IMR-90 (cell line): Measurements from ENCODE around the gene PLPP1. TPM values are rescaled to one million over a fixed set of nuclear protein-coding genes. Genes with fewer than 3 reads are reported as not detected.

Source experiments
- ATAC-seq: fragments of 200-7000 bp; cut with Tn5 transposase; 2 replicates; pipeline ENCODE4 v1.9.1; 2020; ENCODE audit warnings: low read depth, mild to moderate bottlenecking, moderate library complexity
- BruUV-seq: library from RNA; stranded (reverse); fragments of 400-500 nt; replicated peaks from 2 replicates; lab custom pipeline; 2021; lab: Mats Ljungman, UMichigan
- CTCF ChIA-PET: fragments of 300-600 bp; formaldehyde crosslinking; extraction: SDS; loops from one replicate; lab custom pipeline; 2021; ENCODE audit warnings: antibody characterized with exemption; lab: Yijun Ruan, JAX
- POLR2A ChIA-PET: fragments of 300-600 bp; sonication (Branson Sonifier 250); formaldehyde crosslinking; loops from one replicate; lab custom pipeline; 2022; ENCODE audit warnings: antibody characterized with exemption; ENCODE audit not compliant: unreplicated experiment; lab: Charles Lee
- DNase-seq: peaks from one replicate; pipeline ENCODE4 v3.0.0; 2013
- H2AFZ ChIP-seq: replicated peaks from 2 replicates; pipeline ENCODE3; 2013; ENCODE audit warnings: low read length, mild to moderate bottlenecking; ENCODE audit not compliant: poor library complexity
- H2AK5ac ChIP-seq: 2 replicates; pipeline ENCODE4 v1.6.1; 2013; ENCODE audit warnings: low read depth, low read length, inconsistent platforms
- H2AK9ac ChIP-seq: replicated peaks from 2 replicates; pipeline ENCODE3; 2013; ENCODE audit warnings: mild to moderate bottlenecking, low read depth, low read length, moderate library complexity; ENCODE audit not compliant: poor library complexity
- H2BK120ac ChIP-seq: 2 replicates; pipeline ENCODE4 v1.6.1; 2013; ENCODE audit warnings: low read depth, low read length, inconsistent platforms
- H2BK15ac ChIP-seq: 3 replicates; pipeline ENCODE4 v1.6.1; 2013; ENCODE audit warnings: low read depth, low read length, inconsistent platforms
- H2BK20ac ChIP-seq: 2 replicates; pipeline ENCODE4 v1.6.1; 2013; ENCODE audit warnings: low read depth, mild to moderate bottlenecking, inconsistent platforms, low read length, moderate library complexity
- H2BK5ac ChIP-seq: 2 replicates; pipeline ENCODE4 v1.6.1; 2013; ENCODE audit warnings: mild to moderate bottlenecking, low read depth, low read length, inconsistent platforms; ENCODE audit not compliant: poor library complexity, severe bottlenecking
- H3K14ac ChIP-seq: replicated peaks from 2 replicates; pipeline ENCODE4 v1.6.1; 2013; ENCODE audit warnings: low read depth, low read length, inconsistent platforms
- H3K18ac ChIP-seq: 2 replicates; pipeline ENCODE4 v1.6.1; 2013; ENCODE audit warnings: low read depth, low read length, control low read depth
- H3K23ac ChIP-seq: 2 replicates; pipeline ENCODE4 v1.6.1; 2013; ENCODE audit warnings: low read depth, low read length, inconsistent platforms
- H3K27ac ChIP-seq: 2 replicates; pipeline ENCODE4 v1.5.1; 2013; ENCODE audit warnings: mild to moderate bottlenecking, control low read depth, low read length; ENCODE audit not compliant: insufficient read depth
- H3K27me3 ChIP-seq: 2 replicates; pipeline ENCODE4 v1.6.1; 2013; ENCODE audit warnings: low read length; ENCODE audit not compliant: control insufficient read depth, insufficient read depth
- H3K36me3 ChIP-seq: 2 replicates; pipeline ENCODE4 v1.6.1; 2013; ENCODE audit warnings: low read length, mixed read lengths; ENCODE audit not compliant: control insufficient read depth, insufficient read depth
- H3K4ac ChIP-seq: 2 replicates; pipeline ENCODE4 v1.6.1; 2013; ENCODE audit warnings: low read depth, low read length, inconsistent platforms
- H3K4me1 ChIP-seq: 2 replicates; pipeline ENCODE4 v1.6.1; 2013; ENCODE audit warnings: low read length, mixed read lengths; ENCODE audit not compliant: control insufficient read depth, insufficient read depth
- H3K4me2 ChIP-seq: 2 replicates; pipeline ENCODE4 v1.6.1; 2013; ENCODE audit warnings: low read depth, mild to moderate bottlenecking, control low read depth, low read length, moderate library complexity
- H3K4me3 ChIP-seq: 2 replicates; pipeline ENCODE4 v1.5.1; 2013; ENCODE audit warnings: low read depth, mild to moderate bottlenecking, control low read depth, low read length, moderate library complexity; ENCODE audit not compliant: insufficient read depth
- H3K56ac ChIP-seq: 2 replicates; pipeline ENCODE4 v1.6.1; 2013; ENCODE audit warnings: low read length, inconsistent platforms; ENCODE audit not compliant: insufficient read depth; ENCODE audit errors: extremely low read depth
- H3K79me1 ChIP-seq, 2 experiments: 2 replicates each; pipeline ENCODE4 v1.6.1; 2013; ENCODE audit warnings: low read length in 2 of 2, inconsistent platforms in 1 of 2, low read depth in 1 of 2
- H3K9ac ChIP-seq: 2 replicates; pipeline ENCODE4 v1.6.1; 2013; ENCODE audit warnings: low read depth, low read length, control low read depth
- H3K9me1 ChIP-seq: 2 replicates; pipeline ENCODE4 v1.6.1; 2013; ENCODE audit warnings: low read length, inconsistent platforms; ENCODE audit not compliant: insufficient read depth
- H3K9me3 ChIP-seq: 2 replicates; pipeline ENCODE4 v1.6.1; 2013; ENCODE audit warnings: low read length; ENCODE audit not compliant: control insufficient read depth, insufficient read depth
- H4K20me1 ChIP-seq: 2 replicates; pipeline ENCODE4 v1.6.1; 2013; ENCODE audit warnings: low read length, inconsistent platforms; ENCODE audit not compliant: insufficient read depth
- H4K5ac ChIP-seq: 2 replicates; pipeline ENCODE4 v1.6.1; 2013; ENCODE audit warnings: mild to moderate bottlenecking, low read depth, low read length, control low read depth
- H4K8ac ChIP-seq, 2 experiments: 2 replicates each; pipeline ENCODE4 v1.6.1; 2013; ENCODE audit warnings: low read depth in 2 of 2, low read length in 2 of 2, control low read depth in 1 of 2, inconsistent platforms in 1 of 2
- H4K91ac ChIP-seq: 2 replicates; pipeline ENCODE4 v1.6.1; 2013; ENCODE audit warnings: low read depth, low read length, inconsistent platforms; ENCODE audit not compliant: insufficient read depth
- BHLHE40 ChIP-seq: fragments of 150-350 bp; IDR thresholded peaks from 2 replicates; pipeline ENCODE4 v1.6.1; 2016; ENCODE audit warnings: mild to moderate bottlenecking, low read depth, low read length
- CEBPB ChIP-seq: IDR thresholded peaks from 2 replicates; pipeline ENCODE4 v1.6.1; 2012; ENCODE audit warnings: low read depth, low read length, improper control_type of control experiment
- CHD1 ChIP-seq: IDR thresholded peaks from 2 replicates; pipeline ENCODE4 v1.6.1; 2012; ENCODE audit warnings: low read depth, low read length, improper control_type of control experiment
- CTCF ChIP-seq: conservative IDR thresholded peaks from 2 replicates; pipeline ENCODE4 v1.5.1; 2012; ENCODE audit warnings: mild to moderate bottlenecking, low read depth, low read length, improper control_type of control experiment
- FOS ChIP-seq: fragments of 150-350 bp; IDR thresholded peaks from 2 replicates; pipeline ENCODE4 v1.6.1; 2016; ENCODE audit warnings: low read depth, low read length
- MAFK ChIP-seq: IDR thresholded peaks from 2 replicates; pipeline ENCODE4 v1.6.1; 2012; ENCODE audit warnings: low read depth, low read length, improper control_type of control experiment
- MAZ ChIP-seq: IDR thresholded peaks from 2 replicates; pipeline ENCODE4 v1.6.1; 2012; ENCODE audit warnings: low read depth, mild to moderate bottlenecking, low read length, improper control_type of control experiment, moderate library complexity, borderline replicate concordance
- MXI1 ChIP-seq: IDR thresholded peaks from 2 replicates; pipeline ENCODE4 v1.6.1; 2012; ENCODE audit warnings: low read depth, mild to moderate bottlenecking, low read length, moderate library complexity, borderline replicate concordance
- NFE2L2 ChIP-seq: fragments of 150-350 bp; IDR thresholded peaks from 2 replicates; pipeline ENCODE4 v1.6.1; 2016; ENCODE audit warnings: low read depth, mild to moderate bottlenecking, low read length
- POLR2A ChIP-seq: IDR thresholded peaks from 2 replicates; pipeline ENCODE4 v1.6.1; 2012; ENCODE audit warnings: mild to moderate bottlenecking, low read depth, low read length
- RAD21 ChIP-seq: IDR thresholded peaks from 2 replicates; pipeline ENCODE4 v1.6.1; 2012; ENCODE audit warnings: low read length, improper control_type of control experiment
- RCOR1 ChIP-seq: IDR thresholded peaks from 2 replicates; pipeline ENCODE4 v1.6.1; 2012; ENCODE audit warnings: mild to moderate bottlenecking, low read length, improper control_type of control experiment; ENCODE audit not compliant: insufficient replicate concordance
- RFX5 ChIP-seq: IDR thresholded peaks from 2 replicates; pipeline ENCODE4 v1.8.0; 2012; ENCODE audit warnings: low read depth, mild to moderate bottlenecking, low read length, moderate library complexity
- SMC3 ChIP-seq: fragments of 150-350 bp; IDR thresholded peaks from 2 replicates; pipeline ENCODE4 v1.6.1; 2016; ENCODE audit warnings: low read depth, mild to moderate bottlenecking, antibody characterized with exemption, low read length, moderate library complexity
- WGBS, 2 experiments: methylation state at CpG; one replicate each; pipeline versions ENCODE4 v1.1.5 to v1.1.7; 2013; ENCODE audit warnings: missing lambda C conversion rate in 2 of 2; ENCODE audit not compliant: insufficient read length in 1 of 2; ENCODE audit errors: extremely low coverage in 2 of 2; 5-methylcytosine and 5-hydroxymethylcytosine counted together
- dilution Hi-C: fragments of 300-500 bp; cut with HindIII; formaldehyde crosslinking; loops from one replicate; pipeline ENCODE4 v1.14.3; 2018; ENCODE audit warnings: low sequenced_read_pairs; ENCODE audit not compliant: unreplicated experiment
- in situ Hi-C: fragments of 300-500 bp; cut with MboI; formaldehyde crosslinking; loops from 3 replicates; pipeline ENCODE4 v1.14.3; 2019; ENCODE audit warnings: low sequenced_read_pairs, inconsistent platforms, mixed read lengths
- intact Hi-C: fragments of 100-400 bp; cut with micrococcal nuclease; formaldehyde crosslinking; loops from 2 replicates; pipeline ENCODE4 v1.10.0; 2022
- polyA plus RNA-seq, 3 experiments: library from polyadenylated mRNA; depleted of rRNA; stranded (reverse); fragments of >200 nt; gene quantifications; 2 replicates each; pipeline ENCODE4 v1.2.3, GENCODE V29; 2012; ENCODE audit warnings: low replicate concordance in 1 of 3
- total RNA-seq: library from RNA; depleted of rRNA; stranded (reverse); fragments of >200 nt; gene quantifications from 2 replicates; pipeline ENCODE4 v1.2.3, GENCODE V29; 2012
- TF ChIP-seq, protein P1 (sequence below): fragments of 150-350 bp; IDR thresholded peaks from 2 replicates; pipeline ENCODE4 v1.6.1; 2016; ENCODE audit warnings: low read depth, mild to moderate bottlenecking, low read length, moderate library complexity, borderline replicate concordance
- TF ChIP-seq, protein P2 (sequence below): fragments of 150-350 bp; IDR thresholded peaks from 2 replicates; pipeline ENCODE4 v1.6.1; 2017; ENCODE audit warnings: mild to moderate bottlenecking, antibody characterized with exemption, low read length, low read depth

The PLPP1 gene
- total and polyA plus RNA-seq, 2 of the 4 experiments (the other 2 are of a cell fraction), result 19.2 to 21.3 TPM

GRCh38 chr5:55538661-55539060 is 3.9 kb upstream of the PLPP1 start:
- BruUV-seq, result no TSS peak
- Histone ChIP-seq H2BK120ac (no peak overlapping the region), H4K8ac (0 out of 4 replicates have a peak overlapping the region, but pooled peaks of 1 of the 2 experiments have one; percentile 24), H4K5ac (peak overlapping the region; percentile 61; the same call in 1 of the 2 replicates), H3K4me3 (0 out of 2 replicates have a peak overlapping the region, but pooled peaks have one; percentile 6), H2BK5ac (no peak overlapping the region), H2AK9ac (no peak overlapping the region), H3K79me1 (peaks cover 2 to 6% of the 10 kb centered on the region in 2 experiments; a peak in 3 of 4 replicates), H2BK20ac (no peak overlapping the region), H3K18ac (peak overlapping the region; percentile 42; the same call in 1 of the 2 replicates), H3K9me1 (0 out of 2 replicates have a peak, but pooled peaks cover 2% of the 10 kb centered on the region), H3K56ac (no peak overlapping the region), H3K27me3 (no peaks in the 10 kb centered on the region), H3K9me3 (no peaks in the 10 kb centered on the region), H4K91ac (no peak overlapping the region), H3K14ac (no peak overlapping the region), H3K23ac (no peak overlapping the region), H3K4me2 (peak overlapping the region; percentile 59; the same call in 1 of the 2 replicates), H3K9ac (no peak overlapping the region), H2AFZ (no peak overlapping the region), H3K4ac (no peak overlapping the region), H3K36me3 (no peaks in the 10 kb centered on the region), H2BK15ac (no peak overlapping the region), H4K20me1 (peaks cover 3% of the 10 kb centered on the region), H3K4me1 (0 out of 2 replicates have a peak, but pooled peaks cover 3% of the 10 kb centered on the region), H2AK5ac (no peak overlapping the region), H3K27ac (no peak overlapping the region)
- no CpG with 5 or more reads among the region's 2 CpGs for WGBS, 2 experiments
- CTCF ChIA-PET, result no interaction called here
- no peak for ATAC-seq
- intact Hi-C loops, result loop anchor here (10.0 kb wide), 1 partner anchor 194 kb away; no protein-coding TSS in a partner anchor
- no peak for DNase-seq
- POLR2A ChIA-PET, result no interaction called here
- dilution Hi-C loops, result no loop called here
- in situ Hi-C loops, result no loop called here
- no peak for TF ChIP-seq BHLHE40
- no peak for TF ChIP-seq MAZ
- no peak for TF ChIP-seq CTCF
- TF ChIP-seq SMC3, result no peak
- no peak for TF ChIP-seq RFX5
- TF ChIP-seq POLR2A, result no peak
- TF ChIP-seq, protein P1, sequence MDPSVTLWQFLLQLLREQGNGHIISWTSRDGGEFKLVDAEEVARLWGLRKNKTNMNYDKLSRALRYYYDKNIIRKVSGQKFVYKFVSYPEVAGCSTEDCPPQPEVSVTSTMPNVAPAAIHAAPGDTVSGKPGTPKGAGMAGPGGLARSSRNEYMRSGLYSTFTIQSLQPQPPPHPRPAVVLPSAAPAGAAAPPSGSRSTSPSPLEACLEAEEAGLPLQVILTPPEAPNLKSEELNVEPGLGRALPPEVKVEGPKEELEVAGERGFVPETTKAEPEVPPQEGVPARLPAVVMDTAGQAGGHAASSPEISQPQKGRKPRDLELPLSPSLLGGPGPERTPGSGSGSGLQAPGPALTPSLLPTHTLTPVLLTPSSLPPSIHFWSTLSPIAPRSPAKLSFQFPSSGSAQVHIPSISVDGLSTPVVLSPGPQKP, result no peak
- TF ChIP-seq NFE2L2, result no peak
- TF ChIP-seq CEBPB, result no peak
- TF ChIP-seq CHD1, result no peak
- no peak for TF ChIP-seq MAFK
- no peak for TF ChIP-seq FOS
- TF ChIP-seq, protein P2, sequence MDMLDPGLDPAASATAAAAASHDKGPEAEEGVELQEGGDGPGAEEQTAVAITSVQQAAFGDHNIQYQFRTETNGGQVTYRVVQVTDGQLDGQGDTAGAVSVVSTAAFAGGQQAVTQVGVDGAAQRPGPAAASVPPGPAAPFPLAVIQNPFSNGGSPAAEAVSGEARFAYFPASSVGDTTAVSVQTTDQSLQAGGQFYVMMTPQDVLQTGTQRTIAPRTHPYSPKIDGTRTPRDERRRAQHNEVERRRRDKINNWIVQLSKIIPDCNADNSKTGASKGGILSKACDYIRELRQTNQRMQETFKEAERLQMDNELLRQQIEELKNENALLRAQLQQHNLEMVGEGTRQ, result no peak
- no peak for TF ChIP-seq RCOR1
- no peak for TF ChIP-seq MXI1
- TF ChIP-seq RAD21, result no peak
